ENCODE results near the gene NPAS3.
A peak's percentile ranks its signal among the peaks of the same experiment; 100 is the strongest.

Gene NPAS3

GRCh38 chr14:33126433-33126832 lies 187.8 kb downstream of the NPAS3 start:
- Mint-ChIP-seq H3K27me3 (no peaks in the 10 kb centered on the region), H3K9me3 (peaks cover 0 to under 1% of the 10 kb centered on the region in 2 donors), H3K4me3 (no peak overlapping the region), H3K27ac (no peak overlapping the region), H3K4me1 (no peaks in the 10 kb centered on the region)
- no peak for DNase-seq
- ATAC-seq, result no peak

DNA sequence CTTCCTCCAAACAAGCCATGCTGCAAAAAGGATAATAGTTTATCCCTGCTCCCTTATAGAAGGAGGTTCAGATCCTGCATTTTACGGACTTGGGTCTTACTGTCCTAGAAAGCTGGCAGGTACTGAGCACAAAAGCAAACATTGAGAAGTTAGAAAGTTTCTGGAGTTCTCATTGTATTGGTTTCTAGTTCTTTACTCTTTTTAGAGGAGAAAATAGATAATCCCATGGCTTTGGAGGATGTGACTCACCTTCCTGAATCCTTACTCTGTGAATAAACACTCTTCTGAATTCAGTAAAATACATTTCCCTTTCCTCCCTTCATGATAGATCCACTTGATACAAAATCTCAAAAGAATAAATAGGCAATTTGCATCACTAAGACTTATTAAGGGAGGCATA lies 188.9 kb downstream of the NPAS3 start:
- H3K4me1 Mint-ChIP-seq, result no peaks in the 10 kb centered on the region

GRCh38 chr14:33131801-33132200 lies 193.1 kb downstream of the NPAS3 start:
- H3K27me3 Mint-ChIP-seq, result no peaks in the 10 kb centered on the region
- no peak for DNase-seq
- peak overlapping the region in 1 of 2 donors; percentile 68 for H3K27ac Mint-ChIP-seq
- peaks cover 0 to 13% of the 10 kb centered on the region in 2 donors for H3K9me3 Mint-ChIP-seq
- H3K4me1 Mint-ChIP-seq, result no peaks in the 10 kb centered on the region
- ATAC-seq, result no peak
- H3K4me3 Mint-ChIP-seq, result no peak overlapping the region

More for the DNA sequence above, 188.9 kb downstream of the NPAS3 start:
- DNase-seq (no peak), ATAC-seq (no peak)
- no peaks in the 10 kb centered on the region for H3K27me3 Mint-ChIP-seq
- H3K9me3 Mint-ChIP-seq, result peaks cover 0 to 11% of the 10 kb centered on the region in 2 donors
- no peak overlapping the region for H3K4me3 Mint-ChIP-seq
- no peak overlapping the region for H3K27ac Mint-ChIP-seq

DNA sequence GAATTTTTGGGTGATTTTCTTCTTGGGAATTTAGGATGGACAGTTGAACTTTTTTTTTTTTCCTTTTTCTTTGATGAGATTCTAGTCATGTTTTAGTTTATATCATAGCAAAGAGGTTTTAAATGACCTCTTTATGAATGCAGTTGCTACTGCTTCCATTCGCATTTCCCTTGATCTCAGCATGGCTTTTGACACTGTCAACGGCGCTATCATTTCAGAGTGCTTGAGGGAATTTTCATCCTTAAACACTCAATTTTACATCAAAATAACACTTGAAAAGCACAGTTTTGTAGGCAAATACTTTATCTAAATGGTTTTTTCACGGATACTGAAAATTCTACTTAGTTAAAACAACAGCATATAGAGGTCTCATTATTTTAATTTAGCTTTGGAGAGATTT lies 195.5 kb downstream of the NPAS3 start:
- Mint-ChIP-seq H3K27me3 (no peaks in the 10 kb centered on the region), H3K4me1 (no peaks in the 10 kb centered on the region), H3K4me3 (no peak overlapping the region), H3K27ac (no peak overlapping the region), H3K9me3 (peaks cover 0 to 13% of the 10 kb centered on the region in 2 donors)
- ATAC-seq, result no peak
- no peak for DNase-seq

- ATAC-seq, result no peak
- no peaks in the 10 kb centered on the region for H3K27me3 Mint-ChIP-seq
- no peak overlapping the region for H3K4me3 Mint-ChIP-seq
- H3K9me3 Mint-ChIP-seq, result peaks cover 0 to 13% of the 10 kb centered on the region in 2 donors
- H3K4me1 Mint-ChIP-seq, result no peaks in the 10 kb centered on the region
- no peak for DNase-seq
- H3K27ac Mint-ChIP-seq, result no peak overlapping the region
These were observed 196.3 kb downstream of the NPAS3 start for GRCh38 chr14:33134975-33135374.

- H3K27me3 Mint-ChIP-seq, result no peaks in the 10 kb centered on the region
- H3K4me1 Mint-ChIP-seq, result no peaks in the 10 kb centered on the region
- ATAC-seq (no peak), DNase-seq (no peak)
- no peak overlapping the region for H3K27ac Mint-ChIP-seq
- peaks cover 5 to 7% of the 10 kb centered on the region in 2 donors for H3K9me3 Mint-ChIP-seq
- no peak overlapping the region for H3K4me3 Mint-ChIP-seq
These were observed 212.2 kb downstream of the NPAS3 start for GRCh38 chr14:33150666-33151428.

GRCh38 chr14:33163109-33163508 lies 224.4 kb downstream of the NPAS3 start:
- H3K4me1 Mint-ChIP-seq, result no peaks in the 10 kb centered on the region
- DNase-seq, result no peak
- no peaks in the 10 kb centered on the region for H3K9me3 Mint-ChIP-seq
- no peaks in the 10 kb centered on the region for H3K27me3 Mint-ChIP-seq
- no peak overlapping the region for H3K27ac Mint-ChIP-seq
- H3K4me3 Mint-ChIP-seq, result no peak overlapping the region
- ATAC-seq, result no peak

GRCh38 chr14:33163600-33163999 lies 224.9 kb downstream of the NPAS3 start:
- no peak for DNase-seq
- no peak overlapping the region for H3K27ac Mint-ChIP-seq
- H3K27me3 Mint-ChIP-seq, result no peaks in the 10 kb centered on the region
- no peak for ATAC-seq
- no peaks in the 10 kb centered on the region for H3K9me3 Mint-ChIP-seq
- H3K4me3 Mint-ChIP-seq, result no peak overlapping the region
- H3K4me1 Mint-ChIP-seq, result no peaks in the 10 kb centered on the region

DNA sequence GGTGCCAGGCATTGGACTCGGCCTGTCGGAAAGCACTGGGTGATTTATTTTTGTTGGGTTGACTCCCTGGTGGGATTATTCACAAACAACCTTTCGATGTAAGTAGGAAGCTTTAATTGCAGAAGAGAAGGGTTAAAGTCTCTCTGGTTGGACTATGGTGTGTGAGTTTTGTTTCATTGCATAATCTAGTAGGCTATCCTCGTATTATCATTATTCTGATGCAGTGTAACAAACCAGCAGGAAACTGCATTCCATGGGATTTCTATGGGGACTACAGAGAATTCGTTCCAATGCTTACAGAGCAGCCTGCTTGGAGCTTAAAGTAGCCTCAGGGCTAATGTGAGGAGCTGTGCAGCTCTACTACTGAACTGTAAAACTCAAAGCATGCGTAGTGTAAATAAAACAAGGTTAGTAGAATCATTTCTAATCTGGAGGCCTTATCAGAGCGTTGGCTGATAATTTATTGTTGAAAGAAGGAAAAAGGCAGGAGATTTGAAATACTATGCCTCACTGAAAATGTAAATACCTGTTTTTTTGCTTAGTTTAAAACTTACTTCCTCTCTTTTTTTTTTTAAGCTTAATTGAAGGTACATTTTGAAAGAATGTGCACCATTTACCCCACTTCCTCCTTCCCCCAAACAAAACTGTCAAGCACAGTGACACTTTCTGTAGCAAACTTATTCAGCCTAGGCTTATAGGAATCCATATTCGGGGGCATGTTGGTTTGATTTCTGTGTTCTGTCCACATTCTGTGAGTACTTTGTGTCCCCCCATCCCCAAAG lies 226.7 kb downstream of the NPAS3 start:
- no peak overlapping the region for H3K27ac Mint-ChIP-seq
- DNase-seq (no peak), ATAC-seq (no peak)
- no peaks in the 10 kb centered on the region for H3K4me1 Mint-ChIP-seq
- H3K27me3 Mint-ChIP-seq, result no peaks in the 10 kb centered on the region
- H3K9me3 Mint-ChIP-seq, result peaks cover 0 to 5% of the 10 kb centered on the region in 2 donors
- no peak overlapping the region for H3K4me3 Mint-ChIP-seq

GRCh38 chr14:33165926-33166289 lies 227.2 kb downstream of the NPAS3 start:
- Mint-ChIP-seq H3K27ac (no peak overlapping the region), H3K4me3 (no peak overlapping the region), H3K4me1 (no peaks in the 10 kb centered on the region), H3K27me3 (no peaks in the 10 kb centered on the region), H3K9me3 (peaks cover 0 to 5% of the 10 kb centered on the region in 2 donors)
- ATAC-seq (no peak), DNase-seq (no peak)

DNA sequence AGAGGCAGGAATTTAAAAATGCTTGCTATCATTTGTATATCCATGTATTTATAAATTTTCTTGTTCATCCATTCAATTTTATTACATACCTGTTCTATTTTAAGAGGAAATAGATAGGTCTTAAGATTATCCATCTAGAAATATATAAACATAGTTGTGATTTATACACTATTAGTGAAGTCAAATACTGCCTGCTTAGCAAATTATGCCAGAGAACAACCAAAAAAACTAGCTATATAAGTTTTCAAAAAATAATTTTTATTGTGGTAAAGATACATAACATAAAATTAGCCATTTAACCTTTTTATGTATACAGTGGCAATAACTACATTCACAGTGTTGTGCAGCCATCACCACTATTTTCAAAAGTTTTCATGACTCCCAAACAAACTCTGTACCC lies 237.3 kb downstream of the NPAS3 start:
- Mint-ChIP-seq H3K27ac (no peak overlapping the region), H3K9me3 (no peaks in the 10 kb centered on the region), H3K27me3 (no peaks in the 10 kb centered on the region)

DNA sequence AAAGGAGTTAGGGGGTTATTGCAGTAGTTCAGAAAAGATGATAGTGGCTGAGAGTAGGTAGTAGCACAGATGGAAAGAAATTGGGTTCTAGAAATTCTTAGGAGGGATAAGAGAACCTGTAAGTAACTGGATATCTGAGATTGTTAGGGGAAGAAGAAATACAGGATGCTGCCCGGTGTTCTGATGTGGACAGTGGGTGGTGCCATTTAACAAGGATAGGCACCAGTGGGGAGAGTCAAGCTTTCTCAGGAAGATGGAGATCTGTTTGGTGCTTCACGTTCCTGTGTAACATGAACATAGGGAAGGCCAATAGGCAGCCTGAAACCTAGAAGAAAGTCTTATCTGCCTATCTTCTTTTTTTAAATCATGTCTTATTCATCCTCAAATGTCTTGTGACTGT lies 245.9 kb downstream of the NPAS3 start:
- H3K9me3 Mint-ChIP-seq, result no peaks in the 10 kb centered on the region
- no peak overlapping the region for H3K27ac Mint-ChIP-seq
- ATAC-seq (no peak), DNase-seq (no peak)
- no peaks in the 10 kb centered on the region for H3K27me3 Mint-ChIP-seq
- H3K4me1 Mint-ChIP-seq, result no peaks in the 10 kb centered on the region
- no peak overlapping the region for H3K4me3 Mint-ChIP-seq

More for the DNA sequence above, 237.3 kb downstream of the NPAS3 start:
- Mint-ChIP-seq H3K4me3 (no peak overlapping the region), H3K4me1 (no peaks in the 10 kb centered on the region)
- DNase-seq (no peak), ATAC-seq (no peak)

DNA sequence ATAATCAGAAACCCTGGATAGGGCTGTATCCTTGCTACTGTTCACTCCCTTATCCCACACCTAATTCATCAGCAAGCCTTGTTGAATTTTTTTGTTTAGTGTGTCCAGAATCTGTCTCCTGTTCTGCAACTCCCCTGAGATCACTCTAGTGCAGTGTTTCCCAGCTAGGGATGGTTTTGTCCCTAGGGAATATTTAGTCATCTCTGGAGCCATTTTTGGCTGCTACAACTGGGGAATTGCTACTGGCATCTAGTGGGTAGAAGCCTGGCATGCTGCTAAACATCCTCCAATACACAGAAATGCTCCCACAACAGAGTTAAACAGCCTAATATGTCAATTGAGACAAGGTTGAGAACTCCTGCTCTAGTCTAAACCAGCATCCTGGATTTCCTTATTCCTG lies 248.0 kb downstream of the NPAS3 start:
- ATAC-seq, result no peak
- Mint-ChIP-seq H3K4me3 (no peak overlapping the region), H3K27me3 (no peaks in the 10 kb centered on the region), H3K4me1 (no peaks in the 10 kb centered on the region), H3K27ac (no peak overlapping the region), H3K9me3 (no peaks in the 10 kb centered on the region)
- DNase-seq, result no peak

- DNase-seq (no peak), ATAC-seq (no peak)
- Mint-ChIP-seq H3K4me1 (no peaks in the 10 kb centered on the region), H3K27me3 (no peaks in the 10 kb centered on the region), H3K27ac (no peak overlapping the region), H3K9me3 (no peaks in the 10 kb centered on the region), H3K4me3 (no peak overlapping the region)
These were observed 250.2 kb downstream of the NPAS3 start for GRCh38 chr14:33188880-33189279.

- Mint-ChIP-seq H3K27me3 (no peaks in the 10 kb centered on the region), H3K27ac (no peak overlapping the region), H3K4me3 (no peak overlapping the region), H3K4me1 (no peaks in the 10 kb centered on the region), H3K9me3 (no peaks in the 10 kb centered on the region)
- ATAC-seq (no peak), DNase-seq (no peak)
These were observed 253.2 kb downstream of the NPAS3 start for GRCh38 chr14:33191855-33192254.

DNA sequence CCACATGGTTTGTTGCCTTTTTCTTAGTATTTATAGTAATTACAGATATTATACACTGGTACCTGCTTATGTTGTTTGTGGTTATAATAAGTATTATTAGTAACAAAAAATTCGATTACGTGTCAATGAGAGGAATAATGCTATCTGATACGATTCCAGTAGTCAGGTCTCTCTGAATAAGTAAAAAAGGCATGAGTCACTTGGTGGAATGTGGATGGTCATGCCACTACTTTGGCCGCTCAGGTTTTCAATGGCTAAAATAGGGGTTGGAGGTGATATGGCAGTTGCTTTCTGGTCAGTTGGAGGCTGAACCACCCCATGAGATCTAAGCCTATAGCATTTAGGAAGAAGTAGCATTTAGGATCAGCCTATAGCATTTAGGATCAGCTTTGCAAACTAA lies 255.9 kb downstream of the NPAS3 start:
- no peak overlapping the region for H3K27ac Mint-ChIP-seq
- no peak for DNase-seq
- no peaks in the 10 kb centered on the region for H3K4me1 Mint-ChIP-seq

More for the DNA sequence above, 255.9 kb downstream of the NPAS3 start:
- H3K9me3 Mint-ChIP-seq, result no peaks in the 10 kb centered on the region
- no peak overlapping the region for H3K4me3 Mint-ChIP-seq
- no peak for ATAC-seq
- no peaks in the 10 kb centered on the region for H3K27me3 Mint-ChIP-seq
